GM19395 (cell line): ENCODE measurements around the gene NKTR.

Experiments used
- ATAC-seq: cut with Tn5 transposase; IDR thresholded peaks from one replicate; pipeline ENCODE4 v1.9.1; 2021; ENCODE audit warnings: mild to moderate bottlenecking, moderate library complexity; ENCODE audit not compliant: unreplicated experiment

NKTR gene

GRCh38 chr3:42660898-42661297 is 60.4 kb downstream of the NKTR start:
- ATAC-seq: no peak

- no peak for ATAC-seq
These were observed 61.1 kb downstream of the NKTR start for GRCh38 chr3:42661593-42662022.

GRCh38 chr3:42662037-42662812 is 61.7 kb downstream of the NKTR start:
- ATAC-seq: no peak

DNA sequence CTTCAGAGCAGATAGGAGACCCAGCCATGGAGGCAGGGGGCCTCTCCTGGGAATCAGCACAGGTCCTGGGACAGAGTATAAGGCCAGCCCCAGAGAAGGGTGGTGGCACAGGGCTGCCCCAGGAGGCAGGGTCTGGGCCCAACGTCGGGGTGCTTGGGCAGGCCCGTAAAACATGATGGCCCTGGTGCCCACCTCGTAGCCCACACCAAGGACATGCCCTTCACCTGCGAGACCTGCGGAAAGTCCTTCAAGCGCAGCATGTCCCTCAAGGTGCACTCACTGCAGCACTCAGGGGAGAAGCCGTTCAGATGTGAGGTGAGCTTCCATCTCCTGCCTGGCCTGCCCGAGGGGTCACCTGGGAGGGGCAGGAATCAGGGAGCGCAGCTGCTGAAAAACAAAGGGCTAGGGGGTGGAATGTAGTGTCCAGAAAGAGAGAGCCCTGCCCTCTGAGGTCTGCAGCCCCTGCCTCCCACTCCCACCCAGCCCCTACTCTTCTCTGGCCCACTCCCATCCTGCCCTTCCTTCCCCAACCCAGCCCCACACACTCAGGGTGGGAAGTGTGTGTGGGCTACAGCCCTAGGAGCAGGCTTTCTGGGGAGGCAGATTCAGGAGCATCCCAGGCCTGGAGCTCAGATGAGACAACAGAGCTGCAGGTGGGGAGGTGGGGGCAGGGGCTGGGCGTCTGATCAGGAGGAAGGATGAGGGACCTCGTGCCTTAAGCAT is 62.5 kb downstream of the NKTR start:
- ATAC-seq: no peak

- ATAC-seq: no peak
These were observed 63.3 kb downstream of the NKTR start for GRCh38 chr3:42663581-42664437.

- ATAC-seq: no peak
These were observed 63.9 kb downstream of the NKTR start for GRCh38 chr3:42664438-42664803.

DNA sequence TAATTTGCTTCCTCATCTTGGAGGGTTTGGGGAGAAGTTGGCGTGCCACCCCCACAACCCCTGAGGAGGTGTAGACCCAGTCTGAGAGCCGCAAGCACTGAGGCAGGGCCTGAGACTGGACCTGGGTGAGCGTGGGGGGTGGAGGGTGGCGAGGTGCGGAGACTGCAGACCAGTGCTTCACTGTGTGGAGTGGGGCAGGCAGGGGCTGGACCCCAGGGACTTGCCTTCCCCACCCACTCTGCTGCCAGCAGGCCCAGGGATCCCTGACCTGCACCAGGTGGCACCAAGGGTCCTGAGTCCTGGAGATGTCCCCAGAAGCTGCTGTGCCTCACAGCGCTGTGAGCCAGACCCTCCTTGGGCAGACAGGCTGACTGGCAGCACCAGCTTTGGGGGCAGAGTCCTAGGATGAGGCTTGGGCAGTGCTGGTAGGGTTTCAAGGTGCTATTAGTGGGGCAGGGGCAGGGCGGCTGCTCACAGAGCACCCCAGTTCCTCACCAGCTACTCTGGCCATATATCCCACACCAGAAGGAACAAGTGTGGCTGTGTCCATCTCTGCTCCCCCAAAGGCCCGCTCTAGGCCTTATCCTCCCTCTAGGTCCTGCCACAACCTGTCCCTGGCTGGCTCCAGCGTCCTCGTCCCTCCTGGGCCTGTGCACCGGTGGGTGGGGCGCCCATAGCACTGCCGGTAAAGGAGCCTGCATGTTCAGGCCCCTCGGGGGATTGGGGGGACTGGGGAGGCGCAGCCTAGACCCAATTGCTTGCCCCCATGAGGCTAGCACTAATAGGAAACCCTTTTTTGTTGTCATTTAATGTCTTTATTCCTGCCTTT is 64.8 kb downstream of the NKTR start:
- ATAC-seq: no peak

DNA sequence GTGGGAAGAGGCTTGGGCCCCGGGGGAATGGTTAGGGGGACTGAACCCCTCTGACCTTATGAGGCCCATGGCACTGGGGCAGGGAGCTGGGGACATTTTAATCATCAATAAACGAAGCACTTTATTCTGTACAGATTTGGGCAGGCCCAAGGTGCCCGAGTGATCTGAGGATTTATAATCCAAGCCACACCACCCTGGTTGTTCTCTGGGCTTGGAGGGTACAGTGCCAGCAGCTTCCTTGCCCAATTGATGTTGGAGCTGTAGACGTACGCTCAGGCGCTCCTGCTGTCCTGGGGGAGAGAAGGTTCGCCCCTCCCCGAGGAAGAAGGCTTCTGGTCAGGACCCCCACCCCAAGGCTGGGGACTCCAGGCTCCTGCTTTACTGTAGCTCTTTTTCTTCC is 65.5 kb downstream of the NKTR start:
- no peak for ATAC-seq

DNA sequence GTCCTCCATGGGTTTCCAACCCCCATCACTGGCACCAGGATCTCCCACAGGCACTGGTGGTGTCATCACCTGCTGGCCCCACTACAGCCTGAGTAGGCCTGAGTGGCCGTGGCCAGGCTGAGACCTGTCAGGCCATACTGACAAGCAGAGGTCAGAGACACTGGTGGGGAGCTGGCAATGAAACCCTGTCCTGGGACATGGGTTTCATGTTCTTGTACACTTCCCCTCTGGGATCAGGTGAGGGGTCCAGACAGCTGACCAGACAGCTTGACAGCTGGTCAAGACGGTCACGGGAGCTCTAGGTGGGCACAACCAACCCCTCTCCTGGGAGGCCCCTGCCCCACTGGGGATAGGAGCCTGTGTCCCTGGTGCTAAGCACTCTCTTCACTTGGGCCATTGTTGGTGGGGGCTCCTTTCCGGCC is 66.1 kb downstream of the NKTR start:
- no peak for ATAC-seq

- no peak for ATAC-seq
These were observed 66.6 kb downstream of the NKTR start for GRCh38 chr3:42667096-42667522.

GRCh38 chr3:42667523-42668412 is 67.3 kb downstream of the NKTR start:
- ATAC-seq: no peak

DNA sequence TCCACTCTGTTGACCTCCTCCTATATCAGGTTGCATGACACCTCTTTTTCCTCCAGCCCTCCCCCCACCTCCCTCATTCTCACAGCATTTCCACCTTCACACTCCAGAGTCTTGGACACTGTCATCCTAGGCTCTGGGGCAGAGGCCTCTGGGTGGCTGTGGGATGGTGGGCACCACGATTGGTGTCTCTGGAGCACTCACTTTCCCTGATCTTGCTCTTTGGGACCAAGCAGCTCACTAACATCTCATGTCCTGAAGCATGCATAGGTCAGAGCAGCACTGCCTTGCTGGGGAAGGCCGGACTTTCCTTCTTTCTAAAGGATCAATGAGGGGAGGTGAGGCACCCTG is 67.9 kb downstream of the NKTR start:
- ATAC-seq: no peak

GRCh38 chr3:42668793-42669217 is 68.3 kb downstream of the NKTR start:
- ATAC-seq: no peak

GRCh38 chr3:42670051-42670576 is 69.6 kb downstream of the NKTR start:
- ATAC-seq: no peak

GRCh38 chr3:42670670-42671069 is 70.2 kb downstream of the NKTR start:
- ATAC-seq: no peak

GRCh38 chr3:42672515-42672914 is 72.0 kb downstream of the NKTR start:
- no peak for ATAC-seq

DNA sequence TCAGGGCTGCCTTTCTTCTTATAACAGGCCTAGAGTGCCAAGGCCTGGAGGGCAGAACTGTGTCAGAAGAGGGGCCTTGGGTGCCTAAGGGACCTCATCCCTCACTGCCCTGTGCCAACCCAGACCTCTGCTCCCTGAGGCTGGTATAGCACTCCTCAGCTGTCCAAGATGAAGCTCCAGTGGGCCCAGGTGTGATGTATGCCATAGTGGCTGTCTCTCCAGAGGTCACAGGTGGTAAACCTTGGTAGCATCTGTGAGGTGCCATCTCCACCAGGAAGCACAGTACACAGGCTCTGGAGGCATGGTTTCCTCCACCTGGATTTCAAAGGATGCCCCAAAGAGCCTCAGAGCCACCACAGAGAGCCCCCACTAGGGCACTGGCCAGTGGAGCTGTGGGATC is 72.6 kb downstream of the NKTR start:
- ATAC-seq: no peak

- ATAC-seq: no peak
These were observed 73.7 kb downstream of the NKTR start for GRCh38 chr3:42674146-42674545.

DNA sequence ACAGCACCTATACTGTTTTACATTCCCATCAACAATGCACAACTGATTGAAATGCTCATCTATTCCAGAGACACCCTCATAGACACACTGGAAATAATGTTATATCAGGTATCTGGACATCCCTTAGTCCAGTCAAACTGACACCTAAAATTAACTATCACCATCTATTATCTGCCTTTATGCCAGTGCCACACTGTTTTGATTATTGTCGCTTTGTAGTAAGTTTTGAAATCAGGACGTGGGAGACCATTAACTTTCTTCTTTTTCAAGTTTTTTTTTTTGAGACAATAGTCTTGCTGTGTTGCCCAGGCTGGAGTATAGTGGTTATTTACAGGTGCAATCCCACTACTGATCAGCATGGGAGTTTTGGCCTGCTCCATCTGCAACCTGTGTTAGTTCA is 75.4 kb downstream of the NKTR start:
- ATAC-seq: no peak
